HG02678 (cell line): ENCODE measurements around the gene SLC25A13.
"Not testable (repeated sequence)": the region's sequence is repeated elsewhere in the genome, so short reads cannot be mapped to it uniquely, and the experiment has no call there.

ENCODE experiments used
- ATAC-seq: cut with Tn5 transposase; IDR thresholded peaks from one replicate; pipeline ENCODE4 v1.9.1; 2021; ENCODE audit warnings: mild to moderate bottlenecking, moderate library complexity; ENCODE audit not compliant: unreplicated experiment

Gene SLC25A13, protein sequence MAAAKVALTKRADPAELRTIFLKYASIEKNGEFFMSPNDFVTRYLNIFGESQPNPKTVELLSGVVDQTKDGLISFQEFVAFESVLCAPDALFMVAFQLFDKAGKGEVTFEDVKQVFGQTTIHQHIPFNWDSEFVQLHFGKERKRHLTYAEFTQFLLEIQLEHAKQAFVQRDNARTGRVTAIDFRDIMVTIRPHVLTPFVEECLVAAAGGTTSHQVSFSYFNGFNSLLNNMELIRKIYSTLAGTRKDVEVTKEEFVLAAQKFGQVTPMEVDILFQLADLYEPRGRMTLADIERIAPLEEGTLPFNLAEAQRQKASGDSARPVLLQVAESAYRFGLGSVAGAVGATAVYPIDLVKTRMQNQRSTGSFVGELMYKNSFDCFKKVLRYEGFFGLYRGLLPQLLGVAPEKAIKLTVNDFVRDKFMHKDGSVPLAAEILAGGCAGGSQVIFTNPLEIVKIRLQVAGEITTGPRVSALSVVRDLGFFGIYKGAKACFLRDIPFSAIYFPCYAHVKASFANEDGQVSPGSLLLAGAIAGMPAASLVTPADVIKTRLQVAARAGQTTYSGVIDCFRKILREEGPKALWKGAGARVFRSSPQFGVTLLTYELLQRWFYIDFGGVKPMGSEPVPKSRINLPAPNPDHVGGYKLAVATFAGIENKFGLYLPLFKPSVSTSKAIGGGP

DNA sequence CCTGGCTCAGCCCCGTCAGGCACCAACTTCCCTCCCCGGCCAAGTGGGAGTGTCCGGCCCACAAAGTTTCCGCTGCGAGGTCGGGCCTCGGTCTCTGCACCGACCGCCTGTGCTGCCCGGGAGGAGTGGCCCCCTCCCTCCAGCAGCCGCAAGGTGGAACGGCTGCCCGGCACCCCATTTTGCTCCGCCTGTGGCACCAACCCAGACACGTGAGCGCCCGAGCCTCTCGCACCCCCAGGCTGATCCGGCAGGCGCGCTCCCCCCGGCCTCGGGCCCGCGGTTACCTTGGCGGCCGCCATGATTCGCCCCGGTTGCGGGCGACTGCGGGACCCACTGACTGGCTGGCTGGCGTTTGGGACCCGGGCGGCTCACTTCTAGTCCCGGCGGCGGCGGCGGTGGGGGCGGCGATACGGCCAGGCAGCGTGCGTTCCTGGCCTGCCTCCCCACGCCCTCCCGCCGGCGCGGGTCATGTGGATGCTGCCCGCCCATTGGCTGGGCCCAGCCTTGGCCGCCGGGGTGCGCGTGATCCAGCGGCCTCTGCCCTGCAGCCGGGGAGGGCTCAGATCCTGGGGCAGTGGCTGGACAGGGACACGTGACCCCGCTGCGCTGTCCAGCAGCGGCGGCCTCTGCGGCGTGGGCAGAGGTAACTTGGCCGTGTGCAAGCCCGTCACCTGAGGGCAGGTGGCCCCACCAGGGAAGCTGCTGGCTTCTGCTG is at the start of gene SLC25A13:
Gene SLC25A13 (minus strand): TSS at position 441 of the 715 bp plus-strand sequence. CDS start 142 bp downstream, at position 299.
- peak; percentile 79 for ATAC-seq

DNA sequence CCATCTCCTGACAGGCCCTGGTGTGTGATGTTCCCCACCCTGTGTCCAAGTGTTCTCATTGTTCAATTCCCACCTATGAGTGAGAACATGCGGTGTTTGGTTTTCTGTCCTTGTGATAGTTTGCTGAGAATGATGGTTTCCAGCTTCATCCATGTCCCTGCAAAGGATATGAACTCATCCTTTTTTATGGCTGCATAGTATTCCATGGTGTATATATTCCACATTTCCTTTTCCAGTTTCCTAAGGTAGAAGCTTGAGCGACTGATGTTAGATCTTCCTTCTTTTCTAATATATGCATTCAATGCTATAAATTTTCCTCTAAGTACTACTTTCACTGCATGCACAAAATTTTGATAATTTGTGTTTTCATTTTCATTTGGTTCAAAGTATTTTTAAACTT is 44.0 kb upstream of the SLC25A13 start:
- not testable (repeated sequence) for ATAC-seq

DNA sequence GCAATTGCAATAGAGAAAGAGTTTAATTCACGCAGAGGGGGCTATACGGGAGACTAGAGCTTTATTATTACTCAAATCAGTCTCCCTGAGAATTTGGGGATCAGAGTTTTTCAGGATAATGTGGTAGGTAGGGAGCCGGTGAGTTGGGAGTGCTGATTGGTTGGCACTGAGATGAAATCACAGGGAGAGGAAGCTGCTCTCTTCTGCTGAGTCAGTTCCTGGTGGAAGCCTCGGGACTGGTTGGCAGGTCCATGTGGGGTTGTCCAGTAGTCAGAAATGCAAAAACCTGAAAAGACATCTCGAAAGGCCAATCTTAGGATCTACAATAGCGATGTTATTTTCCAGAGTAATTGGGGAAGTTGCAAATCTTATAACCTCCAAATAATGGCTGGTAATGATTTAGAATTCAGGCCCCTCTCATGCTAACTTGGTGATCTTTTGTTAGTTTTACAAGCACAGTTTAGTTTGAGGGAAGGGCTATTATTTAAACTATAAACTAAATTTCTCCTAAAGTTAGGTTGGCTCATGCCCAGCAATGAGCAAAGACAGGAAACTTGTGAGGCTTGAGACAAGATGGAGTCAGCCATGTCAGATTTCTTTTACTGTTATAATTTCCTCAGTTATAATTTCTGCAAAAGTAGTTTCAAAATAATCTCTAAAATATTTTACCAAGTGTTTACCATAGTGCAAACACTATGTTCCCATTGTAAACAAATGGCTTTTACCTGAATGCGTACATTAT is 39.4 kb upstream of the SLC25A13 start:
- ATAC-seq = no peak

DNA sequence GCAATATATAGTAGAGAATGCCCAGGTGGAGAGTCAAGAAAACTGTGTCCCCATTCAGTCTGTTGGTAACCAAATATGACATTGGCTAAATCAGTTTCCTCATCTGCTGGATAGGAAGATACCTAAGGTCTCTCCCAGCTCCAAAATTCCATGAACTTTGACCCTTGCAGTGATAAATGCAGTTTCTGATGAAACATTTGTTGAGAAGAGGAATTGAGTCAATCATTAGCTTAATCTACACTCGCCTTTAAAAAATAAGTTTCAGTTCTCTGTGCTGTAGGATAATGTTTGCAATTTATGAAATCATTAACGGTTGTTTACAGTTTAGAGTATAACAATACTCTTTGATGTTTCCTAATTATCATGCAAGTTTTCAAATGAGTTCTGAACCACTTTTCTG is 38.0 kb upstream of the SLC25A13 start:
- ATAC-seq = peak; percentile 70

DNA sequence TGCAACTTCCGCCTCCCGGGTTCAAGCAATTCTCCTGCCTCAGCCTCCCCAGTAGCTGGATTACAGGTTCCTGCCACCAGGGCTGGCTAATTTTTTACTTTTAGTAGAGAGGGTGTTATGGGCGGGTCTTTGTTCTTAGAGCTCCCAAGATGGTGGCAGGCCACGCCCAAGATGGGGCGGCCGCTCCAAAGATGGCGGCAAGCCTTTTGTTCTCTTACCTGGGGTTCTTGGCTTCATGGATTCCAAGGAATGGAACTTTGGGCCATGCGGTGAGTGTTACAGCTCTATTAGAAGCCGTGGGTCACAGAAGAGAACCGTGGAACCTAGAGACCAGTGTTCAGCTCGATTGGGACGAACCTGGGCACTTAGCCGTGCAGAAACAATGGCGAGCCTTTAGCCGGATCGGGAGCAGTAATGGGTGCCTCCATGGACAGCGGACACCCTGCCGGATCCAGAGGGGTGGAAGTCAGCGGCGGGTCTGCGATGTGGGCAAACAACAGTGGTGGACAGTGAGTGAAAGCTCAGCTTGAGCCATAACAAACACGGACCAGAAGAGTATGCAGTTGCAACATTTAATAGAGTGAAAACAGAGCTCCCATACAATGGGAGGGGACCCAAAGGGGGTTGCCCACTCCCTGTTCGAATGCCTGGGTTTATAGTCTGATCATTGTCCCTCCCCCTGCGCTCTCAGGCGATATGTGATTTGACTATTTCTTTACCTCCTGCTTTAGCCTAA is 36.5 kb upstream of the SLC25A13 start:
- not testable (repeated sequence) for ATAC-seq

DNA sequence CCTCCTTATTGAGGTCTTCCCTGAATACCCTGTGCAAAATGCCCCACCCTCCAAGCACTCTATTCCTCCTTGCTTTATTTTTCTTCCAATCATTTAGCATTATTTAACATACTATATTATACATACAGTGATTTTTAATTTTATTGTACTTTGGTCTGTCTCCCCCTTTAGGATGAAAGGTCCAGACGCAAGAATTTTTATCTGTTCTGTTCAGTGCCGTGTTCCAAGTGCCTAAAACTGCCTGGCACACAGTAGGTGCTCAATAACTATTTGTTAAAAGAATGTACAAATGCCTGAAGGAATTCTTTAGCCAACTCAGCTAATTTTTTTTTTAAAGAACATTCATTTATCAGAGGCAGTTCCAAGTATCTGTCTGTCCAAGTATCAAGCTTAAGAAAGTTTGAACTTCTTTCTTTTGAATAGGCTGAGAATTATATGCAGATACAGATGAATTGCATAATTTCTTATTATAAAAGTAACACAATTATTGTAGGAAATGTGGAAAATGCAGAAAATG is 34.1 kb upstream of the SLC25A13 start:
- no peak for ATAC-seq

DNA sequence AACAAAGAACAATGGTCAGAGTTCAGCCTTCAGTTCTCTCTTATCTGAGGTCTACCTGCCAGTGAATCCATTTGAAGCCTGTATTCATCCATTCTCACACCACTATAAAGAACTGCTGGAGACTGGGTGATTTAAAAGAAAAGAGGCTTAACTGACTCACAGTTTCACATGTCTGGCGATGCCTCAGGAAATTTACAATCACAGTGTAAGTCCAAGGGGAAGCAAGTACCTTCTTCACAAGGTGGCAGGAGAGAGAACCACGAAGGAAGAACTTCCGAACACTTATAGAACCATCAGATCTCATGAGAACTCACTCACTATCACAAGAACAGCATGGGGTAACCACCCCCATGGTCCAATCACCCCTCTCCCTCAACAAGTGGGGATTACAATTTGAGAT is 33.0 kb upstream of the SLC25A13 start:
- no peak for ATAC-seq

DNA sequence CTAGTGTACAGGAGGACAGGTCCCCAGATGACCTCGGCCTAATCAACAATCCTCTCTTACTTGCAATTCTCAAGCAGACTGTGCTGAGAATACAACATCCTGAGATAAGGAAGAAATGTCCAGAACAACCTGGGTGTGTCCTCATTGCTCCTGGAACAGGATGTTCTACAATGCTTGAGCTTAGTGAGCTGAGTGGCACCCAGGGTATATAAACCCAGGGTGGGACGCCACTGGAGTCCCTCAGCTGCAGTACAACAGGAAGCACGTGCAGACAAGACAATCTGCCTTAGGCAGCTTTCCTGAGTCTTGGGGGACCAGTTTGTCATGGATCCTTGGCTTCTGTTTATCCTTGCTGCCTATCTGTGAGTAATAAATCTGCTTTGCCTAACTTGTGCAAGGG is 27.7 kb upstream of the SLC25A13 start:
- no peak for ATAC-seq

DNA sequence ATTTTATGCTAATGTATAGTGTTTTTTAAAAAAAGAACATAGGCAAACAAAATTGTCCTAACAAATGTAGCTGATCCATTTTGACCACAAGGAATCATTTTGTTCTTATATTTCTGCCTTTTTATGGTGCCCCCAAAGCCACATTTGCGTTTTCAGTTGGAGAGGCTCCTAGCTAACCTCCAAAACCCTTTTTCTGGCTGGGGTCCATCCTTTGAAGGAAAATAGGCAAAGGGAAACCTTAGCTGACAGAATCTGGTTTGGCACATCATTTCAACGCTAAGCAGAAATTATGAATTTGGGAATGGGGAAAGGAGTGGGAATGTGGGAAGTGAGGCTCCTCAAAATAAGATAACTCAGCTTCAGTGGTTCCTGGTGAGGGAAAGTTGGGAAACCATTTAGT is 25.6 kb upstream of the SLC25A13 start:
- ATAC-seq = no peak

DNA sequence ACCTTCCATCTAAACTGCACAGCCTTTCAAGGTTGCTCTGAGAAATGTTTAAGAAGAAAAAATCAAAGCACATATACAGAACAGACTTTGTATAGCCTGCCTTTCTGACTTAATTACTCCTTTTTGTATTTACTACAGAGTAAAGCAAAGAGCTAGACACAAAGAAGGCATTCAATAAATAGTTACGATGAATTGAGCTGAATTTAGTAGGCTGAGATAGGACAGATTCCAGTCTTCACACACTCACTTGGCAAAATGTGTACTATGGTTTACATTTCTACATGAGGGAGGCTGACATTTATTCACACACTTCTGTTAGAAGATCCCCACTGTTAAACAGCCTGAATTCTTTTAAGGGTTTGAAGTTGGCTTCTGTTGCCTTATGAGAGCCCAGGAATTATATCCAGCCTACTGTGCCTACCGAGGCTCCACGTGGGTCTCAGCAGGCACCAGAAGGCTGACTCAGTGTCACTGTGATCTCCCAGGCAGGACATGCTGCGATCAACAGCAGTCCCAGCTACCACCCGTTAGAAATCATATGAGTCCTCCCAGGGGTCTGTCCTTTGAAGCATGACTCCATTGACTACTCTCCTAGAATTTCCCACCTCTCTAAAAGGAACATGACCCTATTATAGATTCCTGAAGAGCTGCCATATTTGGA is 24.5 kb upstream of the SLC25A13 start:
- no peak for ATAC-seq

DNA sequence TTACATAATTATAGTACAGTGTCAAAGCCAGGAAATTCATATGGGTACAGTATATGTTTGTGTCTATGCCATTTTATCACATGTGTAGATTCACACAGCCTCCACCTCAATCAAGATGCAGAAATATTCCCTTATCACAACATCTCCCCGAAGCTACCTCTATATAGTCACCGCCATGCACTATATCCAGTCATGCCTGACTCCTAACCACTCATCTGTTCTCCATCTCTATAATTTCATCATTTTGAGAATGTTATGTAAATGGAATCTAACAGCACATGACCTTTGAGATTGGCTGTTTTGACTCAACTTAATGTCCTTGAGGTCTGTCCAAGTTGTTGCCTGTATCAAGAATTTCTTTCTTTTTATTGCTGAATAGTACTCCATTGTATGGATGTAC is 22.3 kb upstream of the SLC25A13 start:
- no peak for ATAC-seq

DNA sequence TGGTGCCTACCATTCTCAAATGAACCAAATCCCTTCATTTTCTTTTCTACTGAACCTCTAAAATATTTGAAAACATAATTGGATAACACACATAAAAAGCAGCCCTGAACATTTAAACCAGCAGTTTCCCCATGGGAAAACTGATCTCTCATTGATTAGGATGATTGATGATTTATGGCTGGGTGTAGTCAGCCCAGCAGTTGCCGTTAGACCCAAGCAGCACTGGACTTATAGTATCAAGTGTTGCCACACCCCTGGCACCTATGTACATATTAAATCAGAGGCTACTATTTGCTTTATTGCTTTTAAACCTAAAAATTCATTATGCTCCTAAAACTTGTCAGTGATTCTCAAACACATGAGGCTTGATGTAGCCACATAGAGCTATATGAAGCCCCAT is 20.2 kb upstream of the SLC25A13 start:
- no peak for ATAC-seq

DNA sequence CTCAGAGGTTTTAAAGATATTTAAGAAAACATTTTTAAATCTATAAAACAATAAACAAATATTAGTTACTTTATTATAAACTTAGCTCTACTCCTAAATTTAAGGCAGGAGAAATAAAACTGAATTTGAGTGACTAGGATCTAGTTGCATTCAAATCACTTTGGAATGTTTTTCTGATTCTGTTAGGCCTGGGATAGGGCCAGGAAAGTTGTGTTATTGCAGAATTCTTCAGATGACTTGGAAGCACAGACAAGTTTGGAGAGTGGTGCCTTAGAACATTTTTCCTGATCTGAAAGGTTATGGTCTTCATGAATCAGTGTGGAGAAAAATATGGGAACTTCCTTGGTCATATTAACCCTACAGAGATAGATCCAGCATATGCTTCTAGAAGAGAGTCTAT is 15.6 kb upstream of the SLC25A13 start:
- no peak for ATAC-seq

DNA sequence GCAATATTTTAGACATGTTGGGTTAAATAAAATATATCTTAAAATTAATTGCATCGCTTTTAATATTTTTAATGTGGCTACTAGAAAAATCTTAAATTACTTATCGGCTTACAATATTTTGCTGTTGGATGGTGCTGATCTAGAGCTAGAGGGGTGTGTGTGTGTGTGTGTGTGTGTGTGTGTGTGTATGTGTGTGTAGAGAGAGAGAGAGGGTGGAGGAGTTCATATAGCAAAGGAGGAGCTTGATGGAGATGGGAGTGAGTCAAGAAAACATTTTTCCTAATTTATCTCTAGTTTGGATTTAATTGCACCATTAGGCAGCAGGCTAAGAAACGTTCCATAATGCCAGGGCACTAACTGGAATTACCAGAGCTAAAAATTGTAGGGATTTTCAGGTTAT is 10.4 kb upstream of the SLC25A13 start:
- no peak for ATAC-seq

DNA sequence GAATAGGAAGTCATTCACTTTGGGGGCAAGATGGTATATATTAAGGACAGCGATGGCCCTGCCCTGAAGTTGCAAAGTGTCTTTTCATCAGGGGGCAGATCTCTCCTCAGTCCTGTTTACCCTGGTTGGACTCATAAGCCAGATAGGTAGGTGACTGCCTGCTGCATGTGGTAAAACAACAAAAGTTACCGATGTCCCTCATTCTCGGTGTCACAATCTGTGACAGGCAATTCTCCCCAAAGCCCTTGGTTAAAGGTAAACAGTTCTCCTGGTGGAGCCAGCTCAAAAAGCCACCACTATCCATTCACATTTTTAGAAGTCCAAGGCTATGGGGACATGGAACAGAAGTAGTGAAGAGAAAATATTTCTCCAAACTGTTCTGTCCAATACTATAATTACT is 9.9 kb upstream of the SLC25A13 start:
- no peak for ATAC-seq

DNA sequence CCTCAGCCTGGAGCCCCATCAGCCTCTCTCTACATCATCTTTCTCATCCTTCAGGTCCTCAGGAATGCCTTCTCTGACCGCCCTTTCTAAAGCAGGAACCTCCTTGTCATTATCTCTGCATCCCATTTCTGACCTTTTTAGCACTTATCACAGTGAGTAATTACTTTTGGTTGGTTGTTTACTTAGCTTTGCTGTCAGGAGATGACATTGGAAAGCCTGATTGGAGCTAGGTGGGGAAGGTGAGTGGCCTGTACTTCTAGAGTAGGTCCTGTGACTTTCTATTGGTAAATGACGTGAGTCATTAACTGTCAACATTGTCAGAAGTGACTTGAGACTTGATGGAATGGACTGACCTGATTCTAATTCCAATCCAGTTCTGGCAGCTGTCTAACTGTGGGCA is 9.3 kb upstream of the SLC25A13 start:
- ATAC-seq = no peak

DNA sequence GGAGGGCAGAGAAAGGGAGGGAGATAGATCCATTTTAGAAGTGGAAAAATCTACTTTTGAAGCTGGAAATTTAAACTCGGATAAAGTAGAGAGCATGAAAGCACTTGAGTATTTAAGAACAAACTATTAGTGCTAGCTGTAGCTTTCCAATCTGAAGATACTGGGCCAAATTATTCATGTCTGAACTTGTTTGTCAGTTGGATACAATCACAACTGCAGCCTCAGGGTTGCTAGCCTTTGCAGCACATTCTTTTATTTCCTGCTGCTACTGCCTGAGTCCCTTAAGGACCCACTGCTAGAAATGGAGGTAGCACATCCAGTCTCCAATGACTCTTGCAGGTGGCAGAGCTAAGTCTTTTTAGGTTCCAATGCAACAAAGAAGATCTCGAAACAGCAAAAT is 8.3 kb upstream of the SLC25A13 start:
- no peak for ATAC-seq

DNA sequence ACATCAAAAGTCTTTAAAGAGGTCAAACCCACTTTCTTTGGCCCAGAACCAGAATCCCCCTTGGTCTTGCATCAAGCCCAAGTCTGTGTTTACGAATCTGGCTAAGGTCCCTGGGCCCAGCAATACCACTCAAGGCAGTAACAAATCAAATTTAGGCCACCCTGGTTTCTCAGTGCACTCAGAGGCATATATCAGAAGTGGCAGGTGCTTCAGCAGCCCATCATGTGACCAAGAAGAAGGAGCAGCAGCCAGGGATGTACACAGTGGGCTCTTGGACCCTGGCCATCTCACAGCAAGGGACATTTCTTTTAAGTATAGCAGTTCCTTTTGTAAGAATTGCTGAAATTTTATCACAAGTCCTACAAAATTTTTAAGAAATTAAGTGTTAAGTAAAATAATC is 7.3 kb upstream of the SLC25A13 start:
- no peak for ATAC-seq

DNA sequence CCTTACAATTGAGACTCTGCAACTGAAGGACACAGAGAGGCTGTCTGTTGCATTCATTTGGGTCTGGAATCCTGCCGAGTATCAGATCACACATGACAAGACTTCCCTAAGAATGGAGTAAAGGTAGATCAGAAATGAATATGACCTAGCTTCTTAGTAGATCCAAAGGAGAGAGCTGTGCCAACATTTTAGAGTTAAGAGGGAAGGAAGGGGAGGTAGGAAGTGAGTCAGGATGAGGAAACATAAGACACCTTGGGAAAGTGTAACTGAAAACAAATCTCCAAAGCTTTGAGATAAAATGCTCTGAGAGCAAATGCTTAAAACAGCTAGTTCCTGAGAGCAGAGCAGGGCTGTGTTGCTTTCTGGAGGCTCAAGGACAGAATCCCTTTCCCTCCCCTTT is 6.1 kb upstream of the SLC25A13 start:
- no peak for ATAC-seq

DNA sequence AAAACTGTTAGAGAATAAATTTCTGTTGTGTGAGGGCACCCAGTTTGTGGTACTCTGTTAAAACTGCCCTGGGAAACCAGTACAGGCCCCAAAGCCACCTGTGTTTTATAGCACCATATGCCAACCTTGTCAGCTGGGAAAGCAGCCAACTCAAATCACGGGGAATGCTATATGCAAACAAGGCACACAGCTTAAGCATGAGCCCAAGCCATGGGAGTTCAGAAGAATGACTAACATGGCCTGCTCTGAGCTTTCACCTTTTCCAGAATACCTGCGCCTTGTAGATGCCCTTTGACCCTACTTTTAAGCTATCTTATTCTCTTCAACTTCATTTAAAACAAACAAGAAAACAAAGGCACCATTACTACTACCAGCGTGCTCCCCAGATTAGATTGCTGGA is 5.5 kb upstream of the SLC25A13 start:
- no peak for ATAC-seq
